ENCODE measurements around the gene JCHAIN.

Gene JCHAIN

DNA sequence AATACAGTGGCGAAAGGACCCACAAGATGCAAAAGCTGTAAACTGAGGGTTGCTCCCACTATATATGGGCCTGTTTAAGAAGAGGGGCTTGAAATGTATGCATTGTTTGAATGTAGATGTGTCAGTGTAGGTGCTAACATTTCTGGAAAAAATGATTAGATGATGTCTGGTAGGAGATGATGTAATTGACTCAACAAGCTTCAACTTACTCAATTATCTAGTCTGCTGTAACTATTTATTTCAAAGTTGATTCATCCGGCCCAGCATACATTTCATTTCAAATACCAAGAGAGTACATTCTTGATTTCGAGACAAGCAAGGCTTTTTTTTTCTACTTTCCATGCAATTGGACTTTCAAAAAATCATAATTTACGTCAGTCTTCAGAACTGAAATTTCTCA is 47.0 kb downstream of the JCHAIN start:
- no peaks in the 10 kb centered on the region for H3F3A ChIP-seq (ENCODE audit: insufficient read depth, low read length)
- H3K9me2 ChIP-seq (ENCODE audit: low read depth, low read length) = no peaks in the 10 kb centered on the region
- no peak for TF ChIP-seq EZH2 (IDR thresholded peaks at IDR 0.05; ENCODE audit: borderline replicate concordance, low read length)
- no peak for TF ChIP-seq CTCF (IDR thresholded peaks at IDR 0.05; ENCODE audit: low read length)
- H3K27ac ChIP-seq (ENCODE audit: low read depth, low read length, poor library complexity, severe bottlenecking) = no peak overlapping the region
- H3K4me1 ChIP-seq (ENCODE audit: insufficient read depth, low read length, severe bottlenecking) = peaks cover 5% of the 10 kb centered on the region
- no peak overlapping the region for H3K4me3 ChIP-seq (ENCODE audit: low read depth, low read length, poor library complexity, severe bottlenecking)
- no peak overlapping the region for H3K4me2 ChIP-seq (ENCODE audit: low read length)
- no peaks in the 10 kb centered on the region for H3K36me3 ChIP-seq (ENCODE audit: insufficient read depth, low read length)
- H2AFZ ChIP-seq (ENCODE audit: low read length) = no peak overlapping the region
- no peaks in the 10 kb centered on the region for H4K20me1 ChIP-seq (ENCODE audit: insufficient read depth, low read length)
- H3K27me3 ChIP-seq (ENCODE audit: insufficient read depth, low read length) = no peaks in the 10 kb centered on the region
- H3K9ac ChIP-seq (ENCODE audit: low read length) = no peak overlapping the region
- no peaks in the 10 kb centered on the region for H3K79me2 ChIP-seq (ENCODE audit: insufficient read depth, low read length)
- no peaks in the 10 kb centered on the region for H3K9me3 ChIP-seq (ENCODE audit: low read length)

GRCh38 chr4:70614184-70614555 is 52.1 kb downstream of the JCHAIN start:
- H3K4me2 ChIP-seq (ENCODE audit: low read length) = no peak overlapping the region
- H3K9ac ChIP-seq (ENCODE audit: low read length) = no peak overlapping the region
- H4K20me1 ChIP-seq (ENCODE audit: insufficient read depth, low read length) = no peaks in the 10 kb centered on the region
- no peak overlapping the region for H3K4me3 ChIP-seq (ENCODE audit: low read depth, low read length, poor library complexity, severe bottlenecking)
- H3F3A ChIP-seq (ENCODE audit: insufficient read depth, low read length) = no peaks in the 10 kb centered on the region
- no peaks in the 10 kb centered on the region for H3K79me2 ChIP-seq (ENCODE audit: insufficient read depth, low read length)
- no peaks in the 10 kb centered on the region for H3K9me3 ChIP-seq (ENCODE audit: low read length)
- H3K4me1 ChIP-seq (ENCODE audit: insufficient read depth, low read length, severe bottlenecking) = peaks cover 22% of the 10 kb centered on the region
- no peaks in the 10 kb centered on the region for H3K36me3 ChIP-seq (ENCODE audit: insufficient read depth, low read length)
- no peaks in the 10 kb centered on the region for H3K27me3 ChIP-seq (ENCODE audit: insufficient read depth, low read length)
- peak overlapping the region; percentile 6 for H3K27ac ChIP-seq (ENCODE audit: low read depth, low read length, poor library complexity, severe bottlenecking)
- H3K9me2 ChIP-seq (ENCODE audit: low read depth, low read length) = no peaks in the 10 kb centered on the region
- no peak overlapping the region for H2AFZ ChIP-seq (ENCODE audit: low read length)
- TF ChIP-seq CTCF (IDR thresholded peaks at IDR 0.05; ENCODE audit: low read length) (no peak), EZH2 (IDR thresholded peaks at IDR 0.05; ENCODE audit: borderline replicate concordance, low read length) (no peak)

- H3K9ac ChIP-seq (ENCODE audit: low read length) = no peak overlapping the region
- TF ChIP-seq CTCF (IDR thresholded peaks at IDR 0.05; ENCODE audit: low read length) (no peak), EZH2 (IDR thresholded peaks at IDR 0.05; ENCODE audit: borderline replicate concordance, low read length) (no peak)
- no peak overlapping the region for H2AFZ ChIP-seq (ENCODE audit: low read length)
- H3K36me3 ChIP-seq (ENCODE audit: insufficient read depth, low read length) = no peaks in the 10 kb centered on the region
- H3K4me2 ChIP-seq (ENCODE audit: low read length) = peak overlapping the region; percentile 52
- H3K4me3 ChIP-seq (ENCODE audit: low read depth, low read length, poor library complexity, severe bottlenecking) = peak overlapping the region; percentile 23
- H3K9me3 ChIP-seq (ENCODE audit: low read length) = no peaks in the 10 kb centered on the region
- H3K4me1 ChIP-seq (ENCODE audit: insufficient read depth, low read length, severe bottlenecking) = peaks cover 22% of the 10 kb centered on the region
- H3K79me2 ChIP-seq (ENCODE audit: insufficient read depth, low read length) = no peaks in the 10 kb centered on the region
- H3F3A ChIP-seq (ENCODE audit: insufficient read depth, low read length) = no peaks in the 10 kb centered on the region
- H3K9me2 ChIP-seq (ENCODE audit: low read depth, low read length) = no peaks in the 10 kb centered on the region
- H3K27ac ChIP-seq (ENCODE audit: low read depth, low read length, poor library complexity, severe bottlenecking) = peak overlapping the region; percentile 6
- H4K20me1 ChIP-seq (ENCODE audit: insufficient read depth, low read length) = no peaks in the 10 kb centered on the region
- no peaks in the 10 kb centered on the region for H3K27me3 ChIP-seq (ENCODE audit: insufficient read depth, low read length)
Observed at GRCh38 chr4:70613306-70614183, 52.8 kb downstream of the JCHAIN start.

All from OCI-LY1 (cell line).